ENCODE data around the gene CSNK2A3. TPM values are rescaled to one million over a fixed set of nuclear protein-coding genes. Genes with fewer than 3 reads are reported as not detected.

The CSNK2A3 gene
- total and polyA plus RNA-seq, 2 donors (not counting 1 experiment from before 2014, with no cell fraction given) = 0.15 to 0.32 TPM

GRCh38 chr11:11309906-11310305 is 43.1 kb downstream of the CSNK2A3 start:
- Histone ChIP-seq H3K36me3 (replicated peaks in 1 of 2; ENCODE audit: control extremely low read depth in 1 of 2, control insufficient read depth in 1 of 2, extremely low read depth in 1 of 2, insufficient read depth in 2 of 2, low read length in 1 of 2) (no peaks in the 10 kb centered on the region), H3K9me3 (ENCODE audit: control extremely low read depth in 1 of 3, control insufficient read depth in 2 of 3, insufficient read depth in 1 of 3, low read length in 2 of 3) (peaks cover 0 to 7% (median 6%) of the 10 kb centered on the region in 3 donors), H3K79me2 (ENCODE audit: control insufficient read depth, insufficient read depth, low read length) (no peaks in the 10 kb centered on the region), H3K9ac (ENCODE audit: low read length) (no peak overlapping the region), H4K20me1 (ENCODE audit: control insufficient read depth, insufficient read depth, low read length, poor library complexity, severe bottlenecking) (no peaks in the 10 kb centered on the region), H3K4me3 (ENCODE audit: control extremely low read depth in 1 of 5, extremely low read depth in 1 of 5, insufficient read depth in 1 of 5, low read depth in 2 of 5, low read length in 4 of 5) (no peak overlapping the region), H2AFZ (ENCODE audit: insufficient read depth, low read depth, low read length, poor library complexity, severe bottlenecking) (no peak overlapping the region), H3K27ac (ENCODE audit: low read length in 2 of 2) (no peak overlapping the region), H3K4me2 (replicated peaks; ENCODE audit: low read depth, low read length, poor library complexity, severe bottlenecking) (no peak overlapping the region), H3K4me1 (ENCODE audit: control insufficient read depth in 2 of 2, insufficient read depth in 2 of 2, low read length in 2 of 2) (no peaks in the 10 kb centered on the region), H3K27me3 (replicated peaks in 1 of 4; ENCODE audit: control extremely low read depth in 1 of 4, control insufficient read depth in 3 of 4, insufficient read depth in 4 of 4, low read length in 3 of 4) (no peaks in the 10 kb centered on the region)
- intact Hi-C loops (cut with micrococcal nuclease) = no loop called here
- no peak for DNase-seq
- Mint-ChIP-seq H3K27me3 (no peaks in the 10 kb centered on the region), H3K4me3 (no peak overlapping the region), H3K27ac (no peak overlapping the region), H3K4me1 (peaks cover 4% of the 10 kb centered on the region), H3K9me3 (ENCODE audit: insufficient read depth) (no peaks in the 10 kb centered on the region)
- TF ChIP-seq, protein P1, sequence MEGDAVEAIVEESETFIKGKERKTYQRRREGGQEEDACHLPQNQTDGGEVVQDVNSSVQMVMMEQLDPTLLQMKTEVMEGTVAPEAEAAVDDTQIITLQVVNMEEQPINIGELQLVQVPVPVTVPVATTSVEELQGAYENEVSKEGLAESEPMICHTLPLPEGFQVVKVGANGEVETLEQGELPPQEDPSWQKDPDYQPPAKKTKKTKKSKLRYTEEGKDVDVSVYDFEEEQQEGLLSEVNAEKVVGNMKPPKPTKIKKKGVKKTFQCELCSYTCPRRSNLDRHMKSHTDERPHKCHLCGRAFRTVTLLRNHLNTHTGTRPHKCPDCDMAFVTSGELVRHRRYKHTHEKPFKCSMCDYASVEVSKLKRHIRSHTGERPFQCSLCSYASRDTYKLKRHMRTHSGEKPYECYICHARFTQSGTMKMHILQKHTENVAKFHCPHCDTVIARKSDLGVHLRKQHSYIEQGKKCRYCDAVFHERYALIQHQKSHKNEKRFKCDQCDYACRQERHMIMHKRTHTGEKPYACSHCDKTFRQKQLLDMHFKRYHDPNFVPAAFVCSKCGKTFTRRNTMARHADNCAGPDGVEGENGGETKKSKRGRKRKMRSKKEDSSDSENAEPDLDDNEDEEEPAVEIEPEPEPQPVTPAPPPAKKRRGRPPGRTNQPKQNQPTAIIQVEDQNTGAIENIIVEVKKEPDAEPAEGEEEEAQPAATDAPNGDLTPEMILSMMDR (IDR thresholded peaks at IDR 0.05) = no peak
- TF ChIP-seq EZH2 (IDR thresholded peaks at IDR 0.05; ENCODE audit: borderline replicate concordance, insufficient read depth, low read depth, low read length, poor library complexity, severe bottlenecking) = no peak
- WGBS (ENCODE audit: insufficient coverage) = 94% methylated on average over 2 of the region's 2 CpGs
- no peak for ATAC-seq (ENCODE audit: low read depth)
- CTCF ChIA-PET = no interaction called here
- POLR2A ChIA-PET = no interaction called here

DNA sequence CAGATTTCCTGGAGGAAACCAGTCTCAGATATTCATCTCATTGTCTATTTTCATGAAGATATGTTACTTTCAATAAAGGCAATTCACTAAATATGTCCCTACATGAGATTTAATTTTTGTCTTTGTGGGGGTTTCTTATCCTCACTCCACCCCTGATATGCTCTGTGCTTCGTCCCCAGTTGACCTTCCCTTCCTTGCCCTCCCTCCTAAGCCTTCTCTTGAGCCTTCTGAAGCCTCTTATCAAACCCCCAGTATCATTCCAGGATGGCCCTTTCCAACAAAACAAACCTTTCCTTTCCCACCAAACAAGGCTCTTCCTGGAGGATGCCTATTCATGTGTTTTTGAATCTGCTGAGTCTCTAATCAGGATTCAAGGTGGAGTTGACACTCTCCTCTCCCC is 44.8 kb downstream of the CSNK2A3 start:
- no peaks in the 10 kb centered on the region for H4K20me1 ChIP-seq (ENCODE audit: control insufficient read depth, insufficient read depth, low read length, poor library complexity, severe bottlenecking)
- ATAC-seq (ENCODE audit: low read depth) (no peak), DNase-seq (no peak)
- H3K9ac ChIP-seq (ENCODE audit: low read length) = no peak overlapping the region
- H3K4me2 ChIP-seq (replicated peaks; ENCODE audit: low read depth, low read length, poor library complexity, severe bottlenecking) = no peak overlapping the region
- no peak overlapping the region for H3K27ac Mint-ChIP-seq
- H3K79me2 ChIP-seq (ENCODE audit: control insufficient read depth, insufficient read depth, low read length) = no peaks in the 10 kb centered on the region
- WGBS (ENCODE audit: insufficient coverage) = no CpG with 5 or more reads among the region's 1 CpG
- peaks cover 4% of the 10 kb centered on the region for H3K4me1 Mint-ChIP-seq
- CTCF ChIA-PET = no interaction called here
- intact Hi-C loops (cut with micrococcal nuclease) = no loop called here
- no peaks in the 10 kb centered on the region for H3K36me3 ChIP-seq (replicated peaks in 1 of 2; ENCODE audit: control extremely low read depth in 1 of 2, control insufficient read depth in 1 of 2, extremely low read depth in 1 of 2, insufficient read depth in 2 of 2, low read length in 1 of 2)
- POLR2A ChIA-PET = no interaction called here
- H3K4me3 Mint-ChIP-seq = no peak overlapping the region
- TF ChIP-seq, protein P1 (IDR thresholded peaks at IDR 0.05) = no peak
- TF ChIP-seq EZH2 (IDR thresholded peaks at IDR 0.05; ENCODE audit: borderline replicate concordance, insufficient read depth, low read depth, low read length, poor library complexity, severe bottlenecking) = no peak
- no peak overlapping the region for H2AFZ ChIP-seq (ENCODE audit: insufficient read depth, low read depth, low read length, poor library complexity, severe bottlenecking)
- H3K9me3 Mint-ChIP-seq (ENCODE audit: insufficient read depth) = no peaks in the 10 kb centered on the region
- no peak overlapping the region for H3K4me3 ChIP-seq (ENCODE audit: control extremely low read depth in 1 of 5, extremely low read depth in 1 of 5, insufficient read depth in 1 of 5, low read depth in 2 of 5, low read length in 4 of 5)
- H3K27me3 ChIP-seq (replicated peaks in 1 of 4; ENCODE audit: control extremely low read depth in 1 of 4, control insufficient read depth in 3 of 4, insufficient read depth in 4 of 4, low read length in 3 of 4) = no peaks in the 10 kb centered on the region
- no peak overlapping the region for H3K27ac ChIP-seq (ENCODE audit: low read length in 2 of 2)
- H3K27me3 Mint-ChIP-seq = no peaks in the 10 kb centered on the region
- peaks cover 0 to 7% (median 6%) of the 10 kb centered on the region in 3 donors for H3K9me3 ChIP-seq (ENCODE audit: control extremely low read depth in 1 of 3, control insufficient read depth in 2 of 3, insufficient read depth in 1 of 3, low read length in 2 of 3)
- no peaks in the 10 kb centered on the region for H3K4me1 ChIP-seq (ENCODE audit: control insufficient read depth in 2 of 2, insufficient read depth in 2 of 2, low read length in 2 of 2)

Measured in B cell (primary cell).